Prostate gland (tissue), 2 donors: ENCODE measurements around the gene FKBP5.

ENCODE experiments used
- POLR2A ChIP-seq: fragments of 450-650 bp; IDR thresholded peaks from one replicate; pipeline ENCODE4 v1.6.1; 2016; ENCODE audit warnings: antibody characterized with exemption, mild to moderate bottlenecking
- TF ChIP-seq, protein P1 (sequence below), 4 experiments: fragments of 200-600 bp in 2 of 4; fragments of 450-650 bp in 2 of 4; sonication (generic) in 2 of 4; IDR thresholded peaks; 1 replicate in 3 of 4; 2 replicates in 1 of 4; pipeline ENCODE4 v1.5.1; 2016 to 2019; ENCODE audit warnings: antibody characterized with exemption in 4 of 4, mild to moderate bottlenecking in 2 of 4, moderate library complexity in 2 of 4

DNA sequence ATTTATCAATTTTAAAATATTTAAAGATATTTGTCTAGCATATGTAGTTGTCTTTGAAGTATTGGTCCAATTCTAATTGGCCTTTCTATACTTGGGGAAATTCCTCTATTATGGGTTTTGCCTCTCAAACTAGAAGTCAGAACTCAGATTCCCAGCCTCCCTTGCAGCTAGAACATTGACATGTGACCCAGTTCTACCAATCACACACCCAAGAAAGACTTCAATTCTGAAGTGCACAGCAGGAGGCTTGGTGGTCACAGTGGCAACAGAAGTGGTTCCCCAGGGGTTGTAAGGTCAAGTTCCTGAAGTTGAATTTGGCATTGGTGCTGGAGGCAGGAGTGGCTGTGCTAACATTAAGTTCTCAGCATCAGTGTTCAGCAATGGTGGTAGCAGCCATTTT lies 14.8 kb upstream of the FKBP5 start:
- TF ChIP-seq, protein P1, sequence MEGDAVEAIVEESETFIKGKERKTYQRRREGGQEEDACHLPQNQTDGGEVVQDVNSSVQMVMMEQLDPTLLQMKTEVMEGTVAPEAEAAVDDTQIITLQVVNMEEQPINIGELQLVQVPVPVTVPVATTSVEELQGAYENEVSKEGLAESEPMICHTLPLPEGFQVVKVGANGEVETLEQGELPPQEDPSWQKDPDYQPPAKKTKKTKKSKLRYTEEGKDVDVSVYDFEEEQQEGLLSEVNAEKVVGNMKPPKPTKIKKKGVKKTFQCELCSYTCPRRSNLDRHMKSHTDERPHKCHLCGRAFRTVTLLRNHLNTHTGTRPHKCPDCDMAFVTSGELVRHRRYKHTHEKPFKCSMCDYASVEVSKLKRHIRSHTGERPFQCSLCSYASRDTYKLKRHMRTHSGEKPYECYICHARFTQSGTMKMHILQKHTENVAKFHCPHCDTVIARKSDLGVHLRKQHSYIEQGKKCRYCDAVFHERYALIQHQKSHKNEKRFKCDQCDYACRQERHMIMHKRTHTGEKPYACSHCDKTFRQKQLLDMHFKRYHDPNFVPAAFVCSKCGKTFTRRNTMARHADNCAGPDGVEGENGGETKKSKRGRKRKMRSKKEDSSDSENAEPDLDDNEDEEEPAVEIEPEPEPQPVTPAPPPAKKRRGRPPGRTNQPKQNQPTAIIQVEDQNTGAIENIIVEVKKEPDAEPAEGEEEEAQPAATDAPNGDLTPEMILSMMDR (IDR thresholded peaks at IDR 0.05): no peak
- TF ChIP-seq POLR2A: no peak
